Dermis blood vessel endothelial cell (primary cell): Measurements from ENCODE around the gene RASA2. TPM values are rescaled to one million over a fixed set of nuclear protein-coding genes. Genes with fewer than 3 reads are reported as not detected.
"Not testable (repeated sequence)": the region's sequence is repeated elsewhere in the genome, so short reads cannot be mapped to it uniquely, and the experiment has no call there.

Source experiments
- DNase-seq: peaks from one replicate; pipeline ENCODE4 v3.0.0; 2010
- total RNA-seq: library from RNA; depleted of rRNA; stranded (reverse); fragments of >200 nt; gene quantifications from 2 replicates; pipeline ENCODE4 v1.2.3, GENCODE V29; 2014

RASA2 gene
- total RNA-seq, 1 donor from 2014 or later: 15.3 TPM

GRCh38 chr3:141498598-141499223, 11.9 kb downstream of the RASA2 start:
- DNase-seq: no peak

GRCh38 chr3:141499284-141499683, 12.5 kb downstream of the RASA2 start:
- no peak for DNase-seq

DNA sequence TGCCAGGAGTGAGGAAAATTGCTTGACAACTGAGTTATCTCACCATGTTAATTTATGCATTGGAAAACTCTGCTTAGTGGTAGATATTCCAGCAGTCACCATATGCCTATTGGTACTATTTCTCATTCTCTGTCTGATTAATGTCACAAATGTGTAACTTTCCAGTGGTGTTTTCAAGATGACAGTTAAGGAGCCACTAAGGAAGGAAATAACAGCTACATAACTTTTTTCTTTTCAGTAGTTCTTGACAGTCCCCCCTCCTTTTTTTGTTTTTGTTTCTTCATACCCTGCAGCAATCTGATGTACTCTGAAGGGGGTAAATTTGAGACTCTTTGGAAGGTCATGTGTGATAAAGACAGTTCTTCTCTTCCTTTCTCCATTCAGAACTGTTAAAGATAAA, 13.1 kb downstream of the RASA2 start:
- no peak for DNase-seq

- DNase-seq: no peak
Measured at GRCh38 chr3:141500397-141500796, 13.6 kb downstream of the RASA2 start.

DNA sequence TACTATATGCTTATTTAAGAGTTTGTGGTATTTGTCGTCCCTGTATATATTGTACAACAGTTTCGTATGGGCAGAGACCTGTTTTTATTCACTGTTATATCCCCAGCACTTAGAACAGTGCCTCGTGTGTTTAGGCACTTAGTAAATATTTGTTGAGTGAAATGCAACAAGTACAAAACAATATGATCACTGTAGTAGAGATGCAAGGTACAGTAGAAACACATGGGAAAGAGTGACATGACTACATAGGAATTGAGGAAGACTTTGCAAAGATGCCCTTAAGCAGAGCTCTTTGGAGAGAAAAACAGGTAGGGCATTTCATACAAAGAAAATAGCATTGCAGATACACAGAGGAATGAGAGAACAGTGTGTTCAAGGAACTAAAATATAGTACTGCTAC, 18.3 kb downstream of the RASA2 start:
- DNase-seq: no peak

DNA sequence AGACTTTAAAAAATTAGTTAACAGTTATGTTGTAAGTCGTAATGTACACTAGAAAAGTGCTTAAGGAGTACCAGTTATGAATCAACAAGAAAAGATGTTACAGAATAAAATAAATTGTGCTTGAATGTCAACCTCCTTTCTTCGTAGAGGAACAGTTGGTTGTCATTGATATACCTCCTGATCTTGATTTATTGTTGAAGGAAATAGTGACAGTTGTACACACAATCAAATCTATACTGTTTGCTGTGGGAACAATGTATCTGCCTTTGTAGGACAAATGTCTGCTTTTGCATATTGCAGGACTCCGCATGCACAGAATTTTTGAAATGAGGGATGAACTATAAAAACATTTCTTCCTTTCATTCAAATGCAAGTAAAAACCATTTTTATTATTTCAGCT, 19.2 kb downstream of the RASA2 start:
- no peak for DNase-seq

- DNase-seq: no peak
Measured at GRCh38 chr3:141507392-141508066, 20.7 kb downstream of the RASA2 start.

DNA sequence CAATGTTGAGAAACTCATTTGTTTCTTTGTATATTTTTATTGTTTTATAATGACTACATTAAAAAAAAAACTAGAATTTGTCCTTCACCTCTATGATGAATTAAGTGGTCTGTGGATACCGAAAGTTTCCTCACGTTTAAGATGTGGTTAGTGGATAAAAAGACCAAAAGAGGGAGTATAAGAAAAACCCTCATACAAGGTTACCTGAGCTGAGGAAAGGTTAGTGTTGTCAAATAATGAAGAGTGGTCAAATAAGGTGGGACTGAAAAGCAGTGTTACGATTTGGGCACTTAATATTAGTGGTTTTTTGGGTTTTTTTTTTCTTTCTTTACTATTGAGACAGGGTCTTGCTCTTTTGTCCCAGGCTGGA, 21.2 kb downstream of the RASA2 start:
- DNase-seq: no peak

DNA sequence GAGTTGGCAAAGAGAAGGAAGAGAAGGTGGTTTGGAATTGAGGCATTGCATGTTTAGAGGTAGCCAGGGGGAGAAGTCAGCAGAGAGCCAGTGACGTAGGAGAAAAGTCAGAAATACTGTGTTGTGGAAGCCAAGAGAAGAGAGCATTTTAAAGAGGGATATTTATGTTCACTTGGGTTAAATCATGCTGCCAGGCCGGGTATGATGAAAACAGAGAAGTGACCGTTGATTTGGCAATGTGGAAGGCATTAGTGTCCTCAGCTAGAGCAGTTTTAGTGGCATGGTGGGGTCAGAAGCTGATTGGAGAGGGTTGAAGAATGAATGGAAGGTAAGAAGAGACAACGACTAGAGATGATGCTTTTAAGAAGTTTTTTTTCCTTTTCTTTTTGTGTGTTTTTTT, 24.5 kb downstream of the RASA2 start:
- DNase-seq: no peak

DNA sequence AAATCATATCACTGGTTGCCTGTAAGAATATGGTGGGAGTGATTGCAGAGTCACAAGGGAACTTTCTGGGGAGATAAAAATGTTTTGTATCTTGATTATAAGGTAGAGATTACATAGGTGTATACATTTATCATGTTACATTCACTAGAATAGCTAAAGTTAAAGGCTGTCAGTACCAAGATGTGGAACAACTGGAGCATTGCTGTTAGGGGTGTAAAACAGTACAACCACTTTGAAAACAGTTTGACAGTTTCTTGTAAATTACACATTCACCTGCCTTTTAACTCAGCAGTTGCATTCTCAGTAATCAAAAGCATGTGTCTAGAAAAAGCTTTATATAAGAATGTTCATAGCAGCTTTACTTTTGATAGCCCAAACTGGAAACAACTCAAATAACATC, 27.6 kb downstream of the RASA2 start:
- no peak for DNase-seq

GRCh38 chr3:141519587-141519986, 32.8 kb downstream of the RASA2 start:
- DNase-seq: no peak

GRCh38 chr3:141521781-141522180, 35.0 kb downstream of the RASA2 start:
- no peak for DNase-seq

DNA sequence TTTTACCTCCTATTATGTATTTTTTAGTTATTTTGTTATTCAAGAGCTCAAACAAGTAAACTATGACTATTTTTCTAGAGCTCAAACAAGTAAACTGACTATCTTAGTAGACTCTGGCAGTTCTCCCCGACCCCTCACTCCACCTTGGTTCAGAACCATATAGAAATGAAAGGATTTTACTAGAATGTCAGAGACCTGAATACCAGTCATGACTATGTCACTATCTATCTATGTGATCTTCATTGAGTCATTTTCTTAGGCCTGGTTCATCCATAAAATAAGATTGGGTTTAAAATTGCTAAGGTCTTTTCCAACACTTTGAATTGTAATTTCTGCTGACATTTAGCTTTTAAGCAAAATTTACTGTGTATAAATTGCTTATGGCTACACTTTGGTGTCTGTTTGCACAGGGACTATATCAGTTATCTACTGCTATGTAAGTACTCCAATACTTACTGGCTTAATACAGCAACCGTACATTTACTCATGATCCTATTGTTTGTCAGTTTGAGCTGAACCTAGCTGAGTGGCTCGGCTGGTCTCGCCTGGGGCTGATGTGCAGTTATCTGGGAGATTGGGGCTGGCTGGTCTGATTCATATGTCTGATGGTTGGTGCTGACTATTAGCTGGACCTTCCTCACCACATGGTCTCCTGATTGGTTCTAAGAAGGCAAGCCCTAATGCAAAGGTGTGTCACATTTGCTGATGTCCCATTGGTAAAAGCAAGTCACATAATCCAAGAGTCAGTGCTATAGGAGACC, 37.0 kb downstream of the RASA2 start:
- DNase-seq: no peak

DNA sequence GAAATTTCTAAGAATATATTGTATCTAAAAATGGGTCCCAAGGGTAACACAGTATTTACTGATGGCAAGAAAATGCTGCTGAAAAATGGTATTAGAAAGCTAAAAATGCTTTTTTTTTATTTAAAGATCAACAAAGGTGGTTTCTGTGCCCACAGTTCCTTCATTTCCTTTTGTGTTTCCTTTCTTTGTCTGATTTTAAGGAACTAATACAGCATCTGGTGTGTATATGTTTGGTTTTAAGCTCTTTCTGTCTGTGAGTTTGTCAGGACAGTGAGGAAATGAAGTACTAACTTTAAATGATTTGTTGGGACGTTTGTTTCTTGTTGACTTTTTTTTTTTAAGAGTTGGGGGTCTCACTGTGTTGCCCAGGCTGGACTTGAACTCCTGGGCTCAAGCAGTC, 38.2 kb downstream of the RASA2 start:
- DNase-seq: peak; percentile 47

DNA sequence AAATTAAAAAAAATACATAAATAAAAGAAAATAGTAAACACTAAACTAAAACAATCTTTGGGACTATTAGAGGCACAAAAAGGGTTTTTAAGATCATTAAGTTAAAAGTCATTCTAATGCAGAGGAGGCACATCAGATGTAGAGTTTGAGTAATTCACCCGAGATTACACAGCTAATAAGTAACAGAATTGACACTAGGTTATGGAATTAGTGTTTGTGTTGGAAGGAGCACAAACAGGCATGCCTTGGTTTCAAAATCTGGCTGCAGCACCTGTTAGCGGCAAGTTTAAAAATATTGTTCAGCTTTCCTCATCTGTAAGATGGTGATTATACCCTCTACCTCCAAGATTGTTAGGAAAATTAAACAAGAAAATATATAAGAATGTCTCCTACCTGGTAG, 39.0 kb downstream of the RASA2 start:
- no peak for DNase-seq

DNA sequence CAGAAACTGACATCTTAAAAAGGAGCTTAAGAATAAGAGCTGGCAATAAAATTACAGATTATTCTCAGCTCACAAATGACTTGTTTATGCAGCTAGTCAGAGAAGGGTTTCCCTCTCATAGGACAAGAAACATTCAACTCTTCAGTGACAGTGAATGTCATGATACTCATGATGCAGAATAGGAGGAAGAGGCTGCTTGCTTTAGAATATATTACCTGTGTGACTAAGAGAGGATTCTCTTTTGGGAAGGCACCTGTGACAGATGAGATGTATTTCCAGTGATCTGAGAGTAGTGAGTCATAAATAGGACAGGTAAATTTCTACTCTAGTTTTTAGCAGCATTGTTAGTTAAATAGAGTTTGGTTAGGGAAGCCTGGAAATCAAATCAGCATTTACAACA, 39.9 kb downstream of the RASA2 start:
- DNase-seq: no peak

DNA sequence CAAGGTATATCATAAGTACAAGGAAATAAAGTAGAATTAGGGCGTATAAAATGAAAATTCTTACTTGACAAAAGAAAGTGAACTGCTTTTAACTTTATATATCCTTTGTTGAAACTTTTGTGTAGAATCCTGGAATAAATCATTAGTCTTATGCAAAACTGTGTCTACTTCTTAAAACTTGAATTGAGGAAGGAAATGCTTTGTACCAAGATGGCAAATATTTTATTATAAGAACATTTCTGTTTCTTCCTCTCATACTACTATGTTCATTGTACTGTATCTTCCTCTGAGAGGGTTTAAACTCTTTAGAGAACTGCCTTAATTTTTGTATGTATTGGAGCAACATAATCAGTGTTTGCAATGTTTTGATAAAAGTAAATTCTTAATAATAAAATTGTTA, 42.0 kb downstream of the RASA2 start:
- DNase-seq: no peak

- no peak for DNase-seq
Measured at GRCh38 chr3:141529256-141529655, 42.4 kb downstream of the RASA2 start.

DNA sequence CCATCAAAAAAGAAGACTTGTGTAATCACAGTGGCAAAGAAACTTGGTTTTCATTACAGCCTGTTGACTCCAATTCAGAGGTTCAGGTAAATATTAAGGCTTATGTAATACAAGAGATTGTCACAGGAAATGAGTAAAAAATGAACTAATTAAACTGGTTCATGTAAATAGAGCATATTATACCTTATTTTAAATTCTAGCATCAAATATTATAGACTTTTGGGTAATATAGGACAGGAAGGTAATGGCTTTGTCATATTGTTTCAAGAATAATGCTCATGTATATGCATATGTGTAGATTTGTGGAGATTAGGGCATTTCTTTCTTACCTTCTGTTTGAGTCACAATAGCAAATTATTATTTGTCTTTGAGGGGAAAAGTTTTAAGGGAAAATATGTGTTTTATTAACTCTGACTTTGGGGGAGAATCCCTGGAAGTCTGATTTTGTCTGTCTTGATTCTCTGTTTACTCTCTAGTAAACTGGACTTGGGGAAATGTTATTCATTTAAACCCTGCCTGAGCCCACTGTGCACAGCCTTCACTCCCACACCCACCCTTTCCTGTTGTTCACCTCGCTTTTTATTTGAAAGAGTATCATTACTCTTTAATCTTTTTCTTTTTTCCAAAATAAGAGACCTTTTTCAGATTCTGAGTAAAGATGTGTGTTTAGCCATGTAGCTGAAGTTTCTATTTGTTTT, 43.0 kb downstream of the RASA2 start:
- DNase-seq: peak; percentile 61

DNA sequence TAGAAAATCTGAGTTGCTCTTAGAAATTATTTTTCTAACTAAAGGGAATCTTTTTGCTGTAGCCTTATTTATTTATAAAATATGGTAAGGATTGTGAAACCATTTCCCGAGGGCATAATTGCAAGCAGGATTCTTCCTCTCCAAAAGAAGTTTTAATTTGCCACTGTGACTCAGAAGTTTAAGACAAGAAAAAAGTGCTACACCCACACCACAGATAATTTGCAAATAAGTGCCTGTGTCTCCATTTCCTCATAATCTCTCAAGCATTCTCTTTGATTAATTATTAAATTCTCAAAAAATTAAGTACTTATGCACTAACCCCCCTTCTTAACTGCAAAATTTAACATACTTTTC, 43.6 kb downstream of the RASA2 start:
- DNase-seq: peak; percentile 61

DNA sequence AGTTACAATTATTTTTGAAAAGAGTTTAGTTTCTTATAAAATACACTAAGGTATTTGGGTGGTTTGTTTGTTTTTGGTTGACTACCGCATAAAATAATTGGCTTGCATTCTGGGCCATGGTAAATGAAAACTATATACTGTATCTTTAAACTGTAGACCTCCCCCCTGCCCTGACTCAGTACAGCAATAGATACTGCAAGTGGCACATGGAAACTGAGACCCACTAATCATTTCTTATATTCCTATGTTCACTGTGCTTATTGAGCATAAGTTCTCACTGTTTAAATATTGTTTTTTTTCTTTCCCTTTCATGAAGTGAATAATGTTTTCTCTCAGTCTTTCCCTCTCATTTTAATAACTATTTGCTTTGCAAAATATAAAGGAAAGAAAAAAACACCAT, 45.8 kb downstream of the RASA2 start:
- no peak for DNase-seq

DNA sequence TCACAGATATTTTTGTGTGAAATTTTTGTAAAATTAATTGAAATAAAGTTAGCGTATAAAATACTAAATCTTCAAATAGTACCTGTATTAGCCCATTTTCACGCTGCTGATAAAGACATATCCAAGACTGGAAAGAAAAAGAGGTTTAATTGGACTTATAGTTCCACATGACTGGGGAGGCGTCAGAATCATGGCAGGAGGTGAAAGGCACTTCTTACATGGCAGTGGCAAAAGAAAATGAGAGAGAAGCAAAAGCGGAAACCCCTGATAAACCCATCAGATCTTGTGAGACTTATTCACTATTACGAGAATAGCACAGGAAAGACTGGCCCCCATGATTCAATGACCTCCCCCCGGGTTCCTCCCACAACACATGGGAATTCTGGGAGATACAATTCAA, 49.2 kb downstream of the RASA2 start:
- DNase-seq: not testable (repeated sequence)

GRCh38 chr3:141537856-141538255, 51.0 kb downstream of the RASA2 start:
- DNase-seq: no peak
